Ectodermal cell (in vitro differentiated cells): ENCODE results near the gene FHIT.

Source experiments
- H3K27ac ChIP-seq: 2 replicates; pipeline ENCODE4 v1.7.0; 2013; ENCODE audit warnings: mild to moderate bottlenecking, low read depth, low read length; ENCODE audit not compliant: insufficient read depth, poor library complexity, severe bottlenecking
- H3K27me3 ChIP-seq: 2 replicates; pipeline ENCODE4 v1.7.0; 2013; ENCODE audit warnings: mild to moderate bottlenecking, low read length; ENCODE audit not compliant: insufficient read depth, control insufficient read depth, poor library complexity, severe bottlenecking
- H3K36me3 ChIP-seq: one replicate; pipeline ENCODE4 v1.7.0; 2013; ENCODE audit warnings: low read length; ENCODE audit not compliant: control insufficient read depth, insufficient read depth
- H3K4me1 ChIP-seq: one replicate; pipeline ENCODE4 v1.7.0; 2013; ENCODE audit warnings: low read length; ENCODE audit not compliant: control insufficient read depth, insufficient read depth
- H3K4me3 ChIP-seq: 2 replicates; pipeline ENCODE4 v1.7.0; 2013; ENCODE audit warnings: low read depth, low read length, control low read depth; ENCODE audit not compliant: insufficient read depth
- H3K9me3 ChIP-seq: 2 replicates; pipeline ENCODE4 v1.7.0; 2013; ENCODE audit warnings: mild to moderate bottlenecking, low read length, moderate library complexity; ENCODE audit not compliant: control insufficient read depth
- WGBS, 2 experiments: methylation state at CpG; one replicate each; pipeline ENCODE4 v1.1.7; 2013; ENCODE audit warnings: missing lambda C conversion rate in 2 of 2; 5-methylcytosine and 5-hydroxymethylcytosine counted together

Gene FHIT

GRCh38 chr3:59758672-59759071 is 1492.6 kb downstream of the FHIT start:
- H3K36me3 ChIP-seq, result no peaks in the 10 kb centered on the region
- no peak overlapping the region for H3K27ac ChIP-seq
- H3K4me1 ChIP-seq, result peaks cover 13% of the 10 kb centered on the region
- WGBS, 2 experiments, result 94 to 95% methylated on average over 1 of the region's 1 CpG
- H3K9me3 ChIP-seq, result no peaks in the 10 kb centered on the region
- no peak overlapping the region for H3K4me3 ChIP-seq
- H3K27me3 ChIP-seq, result no peaks in the 10 kb centered on the region

- no peaks in the 10 kb centered on the region for H3K9me3 ChIP-seq
- no peak overlapping the region for H3K4me3 ChIP-seq
- H3K27ac ChIP-seq, result no peak overlapping the region
- H3K4me1 ChIP-seq, result peaks cover 13% of the 10 kb centered on the region
- no peaks in the 10 kb centered on the region for H3K36me3 ChIP-seq
- H3K27me3 ChIP-seq, result no peaks in the 10 kb centered on the region
- 92 to 96% methylated on average over 5 of the region's 5 CpGs for WGBS, 2 experiments
Observed at GRCh38 chr3:59756934-59757333, 1494.3 kb downstream of the FHIT start.

- H3K4me3 ChIP-seq, result no peak overlapping the region
- no peak overlapping the region for H3K27ac ChIP-seq
- peaks cover 13% of the 10 kb centered on the region for H3K4me1 ChIP-seq
- H3K9me3 ChIP-seq, result no peaks in the 10 kb centered on the region
- H3K36me3 ChIP-seq, result no peaks in the 10 kb centered on the region
- H3K27me3 ChIP-seq, result no peaks in the 10 kb centered on the region
- WGBS, 2 experiments, result 87 to 93% methylated on average over 3 to 4 of the region's 4 CpGs
Observed at GRCh38 chr3:59754456-59755129, 1496.7 kb downstream of the FHIT start.

GRCh38 chr3:59753808-59754450 is 1497.3 kb downstream of the FHIT start:
- Histone ChIP-seq H3K9me3 (no peaks in the 10 kb centered on the region), H3K27ac (no peak overlapping the region), H3K36me3 (no peaks in the 10 kb centered on the region), H3K4me3 (no peak overlapping the region), H3K4me1 (peaks cover 13% of the 10 kb centered on the region), H3K27me3 (no peaks in the 10 kb centered on the region)
- WGBS, 2 experiments, result 77 to 81% methylated on average over 7 of the region's 7 CpGs

GRCh38 chr3:59752925-59753324 is 1498.3 kb downstream of the FHIT start:
- Histone ChIP-seq H3K36me3 (no peaks in the 10 kb centered on the region), H3K4me1 (peaks cover 5% of the 10 kb centered on the region), H3K27me3 (no peaks in the 10 kb centered on the region)

GRCh38 chr3:59751606-59752005 is 1499.6 kb downstream of the FHIT start:
- 77 to 79% methylated on average over 4 of the region's 4 CpGs for WGBS, 2 experiments
- H3K27me3 ChIP-seq, result no peaks in the 10 kb centered on the region
- no peak overlapping the region for H3K4me3 ChIP-seq
- H3K9me3 ChIP-seq, result no peaks in the 10 kb centered on the region
- no peak overlapping the region for H3K27ac ChIP-seq
- H3K4me1 ChIP-seq, result peaks cover 5% of the 10 kb centered on the region
- H3K36me3 ChIP-seq, result no peaks in the 10 kb centered on the region

More at GRCh38 chr3:59752925-59753324, 1498.3 kb downstream of the FHIT start:
- no peaks in the 10 kb centered on the region for H3K9me3 ChIP-seq
- no peak overlapping the region for H3K27ac ChIP-seq
- H3K4me3 ChIP-seq, result no peak overlapping the region

- H3K36me3 ChIP-seq, result no peaks in the 10 kb centered on the region
- no peaks in the 10 kb centered on the region for H3K27me3 ChIP-seq
- no peak overlapping the region for H3K27ac ChIP-seq
- peaks cover 5% of the 10 kb centered on the region for H3K4me1 ChIP-seq
- no peaks in the 10 kb centered on the region for H3K9me3 ChIP-seq
- H3K4me3 ChIP-seq, result no peak overlapping the region
- WGBS, 2 experiments, result 44 to 92% methylated on average over 1 of the region's 1 CpG
Observed at GRCh38 chr3:59750391-59750790, 1500.9 kb downstream of the FHIT start.

- 68 to 73% methylated on average over 6 of the region's 6 CpGs for WGBS, 2 experiments
- H3K36me3 ChIP-seq, result no peaks in the 10 kb centered on the region
- no peaks in the 10 kb centered on the region for H3K27me3 ChIP-seq
- no peaks in the 10 kb centered on the region for H3K9me3 ChIP-seq
- no peak overlapping the region for H3K4me3 ChIP-seq
- H3K4me1 ChIP-seq, result peaks cover 5% of the 10 kb centered on the region
- H3K27ac ChIP-seq, result no peak overlapping the region
Observed at GRCh38 chr3:59749291-59749690, 1502.0 kb downstream of the FHIT start.

GRCh38 chr3:59746585-59746984 is 1504.7 kb downstream of the FHIT start:
- Histone ChIP-seq H3K36me3 (no peaks in the 10 kb centered on the region), H3K4me1 (no peaks in the 10 kb centered on the region), H3K9me3 (no peaks in the 10 kb centered on the region), H3K4me3 (no peak overlapping the region), H3K27ac (no peak overlapping the region), H3K27me3 (no peaks in the 10 kb centered on the region)
- WGBS, 2 experiments, result 91 to 92% methylated on average over 3 of the region's 3 CpGs

- Histone ChIP-seq H3K9me3 (no peaks in the 10 kb centered on the region), H3K4me1 (peaks cover 4% of the 10 kb centered on the region), H3K4me3 (no peak overlapping the region), H3K27me3 (no peaks in the 10 kb centered on the region), H3K27ac (no peak overlapping the region), H3K36me3 (no peaks in the 10 kb centered on the region)
- 92 to 96% methylated on average over 3 of the region's 3 CpGs for WGBS, 2 experiments
Observed at GRCh38 chr3:59737241-59737640, 1514.0 kb downstream of the FHIT start.
